ENCODE measurements around the gene HOXC9. TPM values are rescaled to one million over a fixed set of nuclear protein-coding genes. Genes with fewer than 3 reads are reported as not detected.
A peak's percentile ranks its signal among the peaks of the same experiment; 100 is the strongest.

The HOXC9 gene
- total RNA-seq, 4 donors from 2014 or later: 4.4 to 10.5 (median 7.9) TPM

DNA sequence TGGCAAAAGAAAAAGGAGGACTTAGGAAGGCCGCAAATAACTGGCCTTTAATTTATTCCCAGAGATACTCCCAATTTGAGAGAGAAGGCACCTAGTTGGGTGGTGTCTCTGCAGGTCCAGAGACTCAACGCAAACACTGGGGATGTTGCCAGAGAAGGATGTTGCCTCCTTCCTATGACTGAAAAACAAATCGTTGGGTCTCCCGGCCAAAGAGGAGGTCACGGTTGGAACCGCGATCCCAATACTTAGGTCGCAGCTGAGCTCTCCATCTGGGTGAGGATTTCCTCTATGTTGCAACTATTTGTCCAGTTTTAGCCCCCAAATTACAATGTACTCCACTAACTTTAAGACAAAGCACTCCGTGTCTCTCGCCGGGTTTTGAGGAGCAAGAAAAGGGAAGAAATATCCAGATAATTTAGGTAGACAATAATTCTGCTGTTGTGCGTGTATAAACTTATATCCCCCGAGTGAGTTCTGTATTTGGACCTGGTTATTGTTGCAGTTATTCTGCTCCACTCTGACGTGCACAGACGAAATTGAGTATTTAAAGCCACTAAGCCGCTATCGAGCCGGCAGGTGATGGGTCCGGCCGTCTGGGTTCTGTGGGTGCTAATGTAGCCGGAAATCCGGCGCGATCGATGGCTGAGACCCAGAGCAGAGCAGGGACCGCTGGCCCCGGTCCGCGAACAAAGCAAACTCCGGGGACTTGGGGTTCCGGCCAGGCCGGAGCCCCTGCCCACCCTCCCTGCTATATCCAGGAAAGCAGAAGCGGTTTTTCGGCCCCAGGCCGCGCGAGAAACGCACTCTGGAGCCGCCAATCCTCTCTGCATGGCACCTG is 39.6 kb upstream of the HOXC9 start:
- no peak for DNase-seq (ENCODE audit: low spot score in 2 of 2)
- Histone ChIP-seq H3K4me3 (no peak overlapping the region), H3K4me1 (peaks cover 0 to 35% (median 3%) of the 10 kb centered on the region in 4 donors), H3K36me3 (no peaks in the 10 kb centered on the region), H3K27ac (no peak overlapping the region), H3K27me3 (peaks cover 2 to 100% of the 10 kb centered on the region in 2 donors), H3K9me3 (no peaks in the 10 kb centered on the region)
- TF ChIP-seq, protein P1, sequence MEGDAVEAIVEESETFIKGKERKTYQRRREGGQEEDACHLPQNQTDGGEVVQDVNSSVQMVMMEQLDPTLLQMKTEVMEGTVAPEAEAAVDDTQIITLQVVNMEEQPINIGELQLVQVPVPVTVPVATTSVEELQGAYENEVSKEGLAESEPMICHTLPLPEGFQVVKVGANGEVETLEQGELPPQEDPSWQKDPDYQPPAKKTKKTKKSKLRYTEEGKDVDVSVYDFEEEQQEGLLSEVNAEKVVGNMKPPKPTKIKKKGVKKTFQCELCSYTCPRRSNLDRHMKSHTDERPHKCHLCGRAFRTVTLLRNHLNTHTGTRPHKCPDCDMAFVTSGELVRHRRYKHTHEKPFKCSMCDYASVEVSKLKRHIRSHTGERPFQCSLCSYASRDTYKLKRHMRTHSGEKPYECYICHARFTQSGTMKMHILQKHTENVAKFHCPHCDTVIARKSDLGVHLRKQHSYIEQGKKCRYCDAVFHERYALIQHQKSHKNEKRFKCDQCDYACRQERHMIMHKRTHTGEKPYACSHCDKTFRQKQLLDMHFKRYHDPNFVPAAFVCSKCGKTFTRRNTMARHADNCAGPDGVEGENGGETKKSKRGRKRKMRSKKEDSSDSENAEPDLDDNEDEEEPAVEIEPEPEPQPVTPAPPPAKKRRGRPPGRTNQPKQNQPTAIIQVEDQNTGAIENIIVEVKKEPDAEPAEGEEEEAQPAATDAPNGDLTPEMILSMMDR (IDR thresholded peaks at IDR 0.05): no peak
- TF ChIP-seq EP300 (IDR thresholded peaks at IDR 0.05): no peak
- no peak for TF ChIP-seq POLR2A (IDR thresholded peaks at IDR 0.05)
- WGBS, 2 donors: 29 to 34% methylated on average over 31 to 38 of the region's 39 CpGs

DNA sequence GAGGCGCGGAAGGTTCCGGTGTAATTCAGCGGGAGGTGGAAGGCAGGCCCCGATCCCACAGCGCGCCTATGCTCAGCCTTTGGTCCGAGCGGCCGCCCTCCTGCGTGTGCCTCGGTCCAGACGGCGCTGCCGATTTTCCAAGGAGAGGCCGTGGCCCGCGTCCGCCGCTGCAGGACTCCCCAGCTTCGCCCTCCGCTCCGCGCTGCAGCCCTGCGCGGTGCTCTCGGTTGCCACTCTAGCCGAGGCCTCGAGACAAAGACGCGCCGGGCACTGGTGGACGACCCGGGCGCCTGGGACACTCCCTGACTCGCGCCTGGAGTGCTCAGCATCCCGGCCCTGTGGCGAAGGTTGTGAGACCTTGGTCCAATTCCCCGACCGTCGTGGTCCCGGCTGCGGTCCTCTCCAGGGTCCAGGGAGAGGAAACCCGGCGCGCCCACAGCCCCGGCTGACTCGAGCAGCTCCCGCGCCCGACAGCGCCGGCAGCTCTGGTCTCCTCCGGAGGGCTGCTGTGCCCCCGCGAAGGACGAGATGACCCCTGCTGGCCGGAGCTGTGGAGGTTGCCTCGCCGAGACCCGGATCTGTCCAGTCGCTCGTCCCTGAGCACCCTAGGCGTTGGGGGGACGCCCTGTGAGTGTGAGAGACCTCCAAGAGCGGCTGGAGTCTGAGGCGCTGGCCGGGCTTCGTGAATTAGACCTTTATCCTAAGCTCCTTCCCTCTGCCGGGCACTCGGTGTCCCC is 38.8 kb upstream of the HOXC9 start:
- no peak for DNase-seq (ENCODE audit: low spot score in 2 of 2)

DNA sequence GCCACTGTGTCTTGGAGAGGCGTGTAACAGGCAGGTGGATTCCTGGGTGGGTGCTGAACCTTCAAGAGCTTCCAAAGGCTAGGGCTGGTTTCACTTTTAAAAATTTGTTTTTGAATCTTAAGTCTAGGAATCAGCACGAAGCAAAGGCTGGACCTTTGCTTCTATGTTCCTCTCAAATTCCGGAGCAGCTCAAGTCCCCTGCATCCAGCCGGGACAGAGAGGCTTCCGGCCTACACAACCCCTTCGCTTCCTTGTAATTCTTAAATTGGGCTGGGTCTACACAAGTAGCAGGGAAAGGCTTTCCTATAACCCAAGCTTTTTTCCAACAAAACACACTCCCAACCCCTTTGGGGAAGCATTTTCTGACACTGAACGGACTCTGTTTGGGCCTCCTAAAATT is 37.0 kb upstream of the HOXC9 start:
- no peak for DNase-seq (ENCODE audit: low spot score in 2 of 2)
- TF ChIP-seq POLR2A (IDR thresholded peaks at IDR 0.05) (no peak), EP300 (IDR thresholded peaks at IDR 0.05) (no peak)
- TF ChIP-seq, protein P1 (IDR thresholded peaks at IDR 0.05): no peak
- WGBS, 2 donors: 61 to 74% methylated on average over 7 of the region's 7 CpGs
- Histone ChIP-seq H3K9me3 (no peaks in the 10 kb centered on the region), H3K4me3 (no peak overlapping the region), H3K4me1 (peaks cover 0 to 39% (median 3%) of the 10 kb centered on the region in 4 donors), H3K27me3 (peaks cover 0 to 100% of the 10 kb centered on the region in 2 donors), H3K36me3 (no peaks in the 10 kb centered on the region), H3K27ac (no peak overlapping the region)

More for the DNA sequence above, 38.8 kb upstream of the HOXC9 start:
- H3K4me3 ChIP-seq: peak overlapping the region in 1 of 4 donors; percentile 5
- WGBS, 2 donors: 12 to 19% methylated on average over 50 to 60 of the region's 72 CpGs
- H3K27me3 ChIP-seq: peaks cover 0 to 100% of the 10 kb centered on the region in 2 donors
- TF ChIP-seq, protein P1 (IDR thresholded peaks at IDR 0.05): no peak
- TF ChIP-seq POLR2A (IDR thresholded peaks at IDR 0.05): no peak
- TF ChIP-seq EP300 (IDR thresholded peaks at IDR 0.05): no peak
- no peaks in the 10 kb centered on the region for H3K36me3 ChIP-seq
- H3K4me1 ChIP-seq: peaks cover 0 to 37% (median 3%) of the 10 kb centered on the region in 4 donors
- H3K9me3 ChIP-seq: no peaks in the 10 kb centered on the region
- no peak overlapping the region for H3K27ac ChIP-seq

- Histone ChIP-seq H3K4me1 (peaks cover 0 to 39% (median 3%) of the 10 kb centered on the region in 4 donors), H3K9me3 (no peaks in the 10 kb centered on the region), H3K27ac (no peak overlapping the region), H3K4me3 (no peak overlapping the region), H3K36me3 (no peaks in the 10 kb centered on the region), H3K27me3 (peaks cover 0 to 100% of the 10 kb centered on the region in 2 donors)
- DNase-seq (ENCODE audit: low spot score in 2 of 2): no peak
- TF ChIP-seq, protein P1 (IDR thresholded peaks at IDR 0.05): no peak
- TF ChIP-seq EP300 (IDR thresholded peaks at IDR 0.05): no peak
- no peak for TF ChIP-seq POLR2A (IDR thresholded peaks at IDR 0.05)
- whole genome bisulfite sequencing, 2 donors: 39 to 43% methylated on average over 38 of the region's 38 CpGs
These were observed 36.3 kb upstream of the HOXC9 start for GRCh38 chr12:53963434-53964314.
